GM21717 (cell line): Measurements from ENCODE around the gene RCC1.
"Not testable (repeated sequence)": the region's sequence is repeated elsewhere in the genome, so short reads cannot be mapped to it uniquely, and the experiment has no call there.

ENCODE experiments used
- ATAC-seq: cut with Tn5 transposase; IDR thresholded peaks from one replicate; pipeline ENCODE4 v1.9.1; 2021; ENCODE audit warnings: mild to moderate bottlenecking, moderate library complexity; ENCODE audit not compliant: unreplicated experiment

Gene RCC1

DNA sequence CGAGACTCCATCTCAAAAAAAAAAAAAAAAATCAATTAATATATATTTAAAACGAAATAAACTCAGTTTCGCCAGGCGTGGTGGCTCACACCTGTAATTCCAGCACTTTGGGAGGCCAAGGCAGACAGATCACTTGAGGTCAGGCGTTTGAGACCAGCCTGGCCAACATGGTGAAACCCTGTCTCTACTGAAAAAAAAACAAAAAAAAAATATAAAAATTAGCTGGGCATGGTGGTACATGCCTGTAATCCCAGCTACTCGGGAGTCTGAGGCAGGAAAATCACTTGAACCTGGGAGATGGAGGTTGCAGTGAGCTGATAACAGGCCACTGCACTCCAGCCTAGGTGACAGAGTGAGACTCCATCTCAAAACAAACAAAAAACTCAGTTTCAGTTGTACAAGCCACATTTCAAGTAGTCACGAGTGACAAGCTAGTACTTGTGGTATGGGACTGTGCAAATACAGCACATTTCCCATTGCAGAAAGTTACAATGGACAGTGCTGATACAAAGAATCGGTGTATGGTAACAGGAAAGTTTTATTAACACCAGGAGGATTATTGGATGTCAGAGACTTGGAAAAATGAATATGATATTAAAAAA lies 35.7 kb downstream of the RCC1 start:
- not testable (repeated sequence) for ATAC-seq

DNA sequence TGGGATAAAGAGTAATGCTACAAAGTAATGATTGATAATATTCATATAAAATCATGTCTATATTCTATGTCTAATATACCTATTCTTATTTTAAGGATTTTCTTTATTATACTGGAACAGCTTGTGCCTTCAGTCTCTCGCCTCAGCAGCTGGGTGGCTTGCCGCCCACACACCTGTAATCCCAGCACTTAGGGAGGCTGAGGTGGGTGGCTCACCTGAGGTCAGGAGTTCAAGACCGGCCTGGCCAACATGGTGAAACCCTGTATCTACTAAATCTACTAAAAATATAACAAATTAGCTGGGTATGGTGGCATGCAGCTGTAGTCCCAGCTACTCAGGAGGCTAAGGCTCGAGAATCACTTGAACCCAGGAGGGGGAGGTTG lies 39.4 kb downstream of the RCC1 start:
- ATAC-seq, result no peak

DNA sequence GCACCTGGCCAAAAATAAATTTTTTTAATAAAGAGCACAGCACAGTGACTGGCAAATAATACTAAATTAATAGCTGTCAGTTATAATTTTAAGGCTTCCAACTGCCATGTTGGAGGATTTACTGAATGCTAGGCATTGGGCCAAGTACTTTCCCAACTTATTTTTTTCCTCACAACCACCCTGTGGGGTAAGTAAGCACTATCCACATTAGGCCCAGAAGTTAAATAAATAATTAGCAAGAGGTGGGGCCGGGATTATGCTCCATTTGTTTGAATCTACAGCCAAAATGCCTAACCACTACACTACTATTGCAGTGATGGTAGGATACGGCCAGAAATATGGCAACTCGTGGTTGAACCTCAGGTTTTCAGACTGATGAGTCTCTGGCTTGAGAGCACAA lies 42.5 kb downstream of the RCC1 start:
- ATAC-seq, result no peak

DNA sequence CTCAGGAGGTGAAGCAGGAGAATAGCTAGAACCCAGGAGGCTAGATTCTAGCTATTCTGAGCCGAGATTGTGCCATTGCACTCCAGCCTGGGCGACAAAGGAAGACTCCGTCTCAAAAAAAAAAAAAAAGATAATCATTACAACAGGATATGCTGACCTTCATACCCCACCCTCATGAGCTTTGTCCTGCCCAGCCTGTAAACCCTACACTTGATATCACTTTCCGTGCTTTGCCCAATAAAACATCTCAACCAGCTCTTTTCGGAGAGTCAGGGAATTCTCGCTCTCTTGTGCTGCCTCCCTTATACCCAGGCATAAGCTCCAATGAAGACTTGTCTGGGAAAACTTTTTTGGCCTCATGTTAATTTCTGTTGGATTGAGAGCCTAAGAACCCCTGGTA lies 45.5 kb downstream of the RCC1 start:
- no peak for ATAC-seq

DNA sequence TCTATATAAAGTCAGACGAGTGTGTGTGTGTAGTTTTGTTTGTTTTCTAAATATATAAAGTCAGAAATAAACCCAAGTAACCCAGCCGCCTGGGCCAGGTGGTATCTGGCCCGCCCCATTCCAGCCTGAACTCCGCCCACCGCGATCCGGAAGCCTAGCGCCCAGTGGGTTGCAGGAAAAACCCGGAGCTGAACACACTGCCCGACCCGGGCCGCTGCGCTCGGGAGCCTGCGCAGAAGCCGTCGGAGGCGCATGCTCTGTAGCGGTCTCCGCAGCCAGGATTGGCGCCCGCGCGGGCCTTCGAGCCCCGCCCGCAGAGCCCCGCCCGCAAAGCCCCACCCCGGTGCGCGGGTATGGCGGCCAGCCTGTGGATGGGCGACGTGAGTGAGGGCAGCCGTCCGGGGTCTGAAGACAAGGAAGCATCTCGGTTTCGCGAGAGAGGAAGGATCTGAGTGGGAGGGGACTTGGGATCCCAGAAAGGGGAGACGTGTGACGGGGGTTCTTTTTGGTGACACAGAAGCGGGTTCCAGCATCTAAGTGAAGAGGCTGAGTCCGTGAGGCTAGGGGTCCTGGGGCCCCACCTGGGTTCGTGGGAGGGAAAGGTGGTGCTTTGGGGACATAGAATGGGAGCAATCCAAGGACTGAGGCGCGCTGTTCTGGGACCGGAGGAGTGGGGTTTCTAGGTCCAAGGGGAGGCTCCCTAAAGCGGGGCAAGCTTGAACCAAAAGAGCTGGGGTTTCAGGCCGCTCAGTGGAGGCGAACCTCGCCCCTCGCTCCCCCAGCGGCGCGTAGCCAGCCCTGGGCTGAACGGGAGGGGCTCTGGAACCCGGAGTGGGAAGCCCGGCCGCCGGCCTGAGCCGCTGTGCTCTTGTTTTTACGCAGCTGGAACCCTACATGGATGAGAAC lies 47.2 kb downstream of the RCC1 start, which contains the start of gene TRNAU1AP:
Gene TRNAU1AP, plus strand, starts transcription at position 328 of the 906 bp plus-strand sequence. Its CDS starts 26 bp downstream, at position 354.
- peak; percentile 81 for ATAC-seq

DNA sequence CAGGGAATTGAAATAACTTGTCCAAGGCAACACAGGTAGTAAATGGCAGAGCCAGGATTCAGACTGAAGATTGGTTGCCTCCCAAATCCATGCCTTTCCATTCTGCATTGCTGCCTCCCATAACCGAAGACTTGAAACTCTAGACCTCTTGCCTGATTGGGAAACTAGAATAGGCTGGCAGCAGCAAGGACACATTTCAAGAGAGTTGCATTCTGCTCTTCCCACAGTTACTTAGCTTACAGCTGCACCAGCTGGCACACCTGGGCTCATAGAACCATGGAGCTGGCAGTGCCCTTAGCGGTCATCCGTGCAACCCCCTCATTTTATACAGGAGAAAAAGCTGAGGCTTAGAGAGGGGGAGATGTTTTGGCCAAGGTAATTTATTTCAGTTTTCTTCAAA lies 55.0 kb downstream of the RCC1 start:
- ATAC-seq, result no peak

DNA sequence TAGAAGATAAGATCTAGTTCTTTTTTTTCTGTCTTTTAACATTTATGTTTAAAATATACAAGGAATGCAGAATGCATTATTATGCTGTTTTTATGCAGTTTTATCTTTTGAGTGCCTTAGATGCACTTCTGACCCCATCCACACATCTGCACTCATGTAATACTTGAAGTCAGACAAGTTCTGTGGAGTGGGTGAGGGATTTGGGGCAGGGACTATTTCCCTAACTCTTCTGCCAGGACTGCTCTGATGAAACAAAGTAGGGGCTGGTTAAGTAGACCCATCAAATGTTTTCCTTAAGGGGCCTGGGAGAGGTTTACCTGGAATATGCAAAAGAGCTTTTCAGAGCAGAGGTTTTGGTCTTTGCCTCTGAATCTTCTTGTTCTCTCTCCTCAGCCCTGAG lies 58.5 kb downstream of the RCC1 start:
- ATAC-seq, result no peak

DNA sequence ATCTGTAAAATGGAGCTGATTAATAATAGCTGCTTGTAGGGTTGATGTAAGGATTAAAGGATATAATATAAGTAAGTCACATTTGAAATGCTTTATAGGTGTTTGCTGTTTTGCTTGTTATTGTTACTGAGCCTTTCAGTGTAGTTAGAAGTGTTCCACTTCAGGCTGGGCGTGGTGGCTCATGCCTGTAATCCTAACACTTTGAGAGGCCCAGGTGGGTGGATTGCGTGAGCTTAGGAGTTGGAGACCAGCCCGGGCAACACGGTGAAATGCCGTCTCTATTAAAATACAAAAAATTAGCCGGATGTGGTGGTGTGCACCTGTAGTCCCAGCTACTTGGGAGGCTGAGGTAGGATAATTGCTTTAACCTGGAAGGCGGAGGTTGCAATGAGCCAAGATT lies 59.2 kb downstream of the RCC1 start:
- ATAC-seq, result no peak

DNA sequence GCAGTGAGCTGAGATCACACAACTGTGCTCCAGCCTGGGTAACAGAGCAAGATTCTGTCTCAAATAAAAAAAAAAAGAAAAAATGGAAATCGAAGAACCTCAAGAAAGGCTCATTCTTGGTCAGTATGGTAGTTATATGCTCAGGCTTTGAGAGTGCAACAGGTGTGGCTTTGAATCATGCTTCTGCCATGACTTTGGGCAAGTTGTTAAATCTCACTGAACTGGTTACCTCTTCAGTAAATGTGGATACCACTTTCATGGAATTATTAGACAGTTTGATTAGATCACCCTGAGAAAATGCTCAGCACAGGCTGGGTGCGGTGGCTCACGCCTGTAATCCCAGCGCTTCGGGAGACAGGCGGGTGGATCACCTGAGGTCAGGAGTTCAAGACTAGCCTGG lies 59.9 kb downstream of the RCC1 start:
- ATAC-seq, result no peak

DNA sequence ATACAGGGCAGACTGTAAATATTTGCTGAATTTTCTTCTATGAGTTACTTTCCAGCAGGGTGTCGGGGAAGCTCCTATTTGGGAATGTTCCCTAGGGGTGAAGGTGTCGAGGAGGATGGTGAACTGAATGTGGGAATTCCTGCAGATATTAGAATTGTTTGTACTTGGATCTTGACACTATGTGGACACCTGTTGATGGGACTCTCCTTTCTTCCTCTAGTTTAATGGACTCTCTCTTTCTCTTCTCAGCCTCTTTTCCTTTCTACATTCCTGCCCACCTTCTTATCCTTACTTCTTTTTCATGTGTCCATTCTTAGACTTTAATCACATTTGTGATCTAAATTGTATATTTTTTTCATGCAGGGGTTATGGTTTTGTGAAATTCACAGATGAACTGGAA lies 61.1 kb downstream of the RCC1 start:
- ATAC-seq, result no peak

DNA sequence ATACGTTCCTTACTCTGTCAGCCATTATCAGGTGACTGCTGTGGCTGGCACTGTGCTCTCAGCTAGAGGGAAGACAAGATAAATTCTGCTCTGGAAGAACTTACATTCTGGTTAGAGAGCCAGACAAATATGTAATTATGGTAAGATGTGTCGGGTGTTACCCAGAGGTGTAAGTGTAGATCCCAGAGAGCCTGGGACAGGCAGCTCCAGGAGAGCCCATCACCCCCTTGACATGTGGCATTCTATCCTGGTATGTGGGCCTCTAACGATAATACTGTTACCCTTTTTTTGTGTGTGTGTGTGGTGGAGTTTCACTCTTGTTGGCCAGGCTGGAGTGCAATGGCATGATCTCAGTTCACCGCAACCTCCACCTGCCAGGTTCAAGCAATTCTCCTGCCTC lies 66.1 kb downstream of the RCC1 start:
- no peak for ATAC-seq

DNA sequence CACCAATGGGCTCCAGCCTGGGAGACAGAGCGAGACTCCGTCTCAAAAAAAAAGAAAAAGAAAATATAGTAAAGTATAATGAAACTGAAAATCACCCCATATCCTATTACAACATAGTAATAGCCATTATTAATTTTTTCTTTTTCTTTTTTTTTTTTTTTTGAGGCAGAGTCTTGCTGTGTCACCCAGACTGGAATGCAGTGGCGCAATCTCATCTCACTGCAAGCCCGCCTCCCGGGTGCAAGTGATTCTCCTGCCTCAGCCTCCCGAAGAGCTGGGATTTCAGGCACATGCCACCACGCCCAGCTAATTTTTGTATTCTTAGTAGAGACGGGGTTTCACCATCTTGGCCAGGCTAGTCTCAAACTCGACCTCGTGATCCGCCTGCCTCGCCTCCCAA lies 67.0 kb downstream of the RCC1 start:
- not testable (repeated sequence) for ATAC-seq

DNA sequence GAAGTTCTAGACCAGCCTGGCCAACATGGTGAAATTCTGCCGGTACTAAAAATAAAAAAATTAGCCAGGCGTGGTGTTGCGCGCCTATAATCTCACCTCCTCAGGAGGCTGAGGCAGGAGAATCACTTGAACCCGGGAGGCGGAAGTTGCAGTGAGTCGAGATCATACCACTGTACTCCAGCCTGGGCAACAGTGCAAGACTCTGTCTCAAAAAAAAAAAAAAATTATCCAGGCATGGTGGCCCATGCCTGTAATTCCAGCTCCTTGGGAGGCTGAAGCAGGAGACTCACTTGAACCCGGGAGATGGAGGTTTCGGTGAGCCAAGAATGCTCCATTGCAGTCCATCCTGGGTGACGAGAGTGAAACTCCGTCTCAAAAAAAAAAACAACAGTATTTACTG lies 67.7 kb downstream of the RCC1 start:
- no peak for ATAC-seq

DNA sequence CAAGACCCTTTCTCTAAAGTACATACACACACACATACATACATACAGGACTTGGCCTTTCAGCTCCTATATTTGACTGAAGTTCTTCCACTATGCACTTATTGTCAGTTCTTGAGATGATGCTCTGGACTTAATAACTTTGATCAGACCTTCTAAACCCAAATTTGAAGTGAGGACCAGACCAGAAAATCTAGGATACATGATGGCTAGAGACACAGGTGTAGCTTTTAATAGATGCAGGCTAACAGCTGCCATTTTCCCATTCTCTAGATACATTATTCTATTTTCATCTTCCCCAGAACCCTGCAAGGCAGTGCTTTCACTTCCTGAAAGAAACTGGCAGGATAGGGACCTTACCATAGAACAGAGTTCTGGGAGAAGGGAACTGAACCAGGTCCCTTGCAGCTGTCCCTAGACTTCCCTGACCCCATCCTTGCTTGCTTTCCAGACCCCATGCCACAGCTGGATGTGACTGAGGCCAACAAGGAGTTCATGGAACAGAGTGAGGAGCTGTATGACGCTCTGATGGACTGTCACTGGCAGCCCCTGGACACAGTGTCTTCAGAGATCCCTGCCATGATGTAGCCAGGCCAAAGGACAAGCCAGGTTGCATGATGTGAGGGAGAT lies 71.3 kb downstream of the RCC1 start:
- no peak for ATAC-seq

DNA sequence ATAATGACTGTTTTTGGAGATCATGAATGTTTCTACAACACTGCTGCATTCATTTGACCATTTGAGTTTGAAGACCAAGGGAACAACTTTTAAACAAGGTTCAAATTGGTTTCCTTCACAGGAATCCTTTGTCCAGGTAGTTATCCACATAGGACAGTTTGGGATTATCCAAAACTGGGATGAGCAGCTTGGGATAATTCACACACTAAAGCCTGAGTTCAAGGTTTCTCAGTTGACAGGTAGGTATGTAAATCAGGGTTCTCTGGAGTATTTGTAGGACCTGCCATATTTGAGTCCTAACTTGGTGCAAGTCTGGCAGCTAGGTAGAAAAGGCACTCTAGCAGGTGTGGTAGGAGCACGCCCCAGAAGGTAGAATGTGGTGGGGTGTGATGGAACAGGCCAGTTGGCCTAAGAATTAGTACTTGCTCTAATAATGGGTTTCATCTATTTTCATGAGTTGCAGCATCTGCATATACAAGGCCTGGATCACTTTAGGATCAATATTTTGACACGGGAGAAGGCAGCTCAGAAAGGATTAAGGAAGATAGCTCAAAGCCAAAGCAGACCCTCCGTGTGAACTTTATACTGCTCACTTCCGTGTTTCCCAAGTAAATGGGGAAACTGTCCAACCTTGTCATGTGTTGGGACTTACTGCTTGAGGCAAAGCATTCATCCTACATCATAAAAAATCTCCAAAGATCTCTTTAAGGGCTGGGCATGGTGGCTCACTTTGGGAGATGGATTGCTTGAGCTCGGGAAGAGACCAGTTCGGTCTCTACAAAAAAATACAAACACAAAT lies 72.1 kb downstream of the RCC1 start:
- ATAC-seq, result no peak

DNA sequence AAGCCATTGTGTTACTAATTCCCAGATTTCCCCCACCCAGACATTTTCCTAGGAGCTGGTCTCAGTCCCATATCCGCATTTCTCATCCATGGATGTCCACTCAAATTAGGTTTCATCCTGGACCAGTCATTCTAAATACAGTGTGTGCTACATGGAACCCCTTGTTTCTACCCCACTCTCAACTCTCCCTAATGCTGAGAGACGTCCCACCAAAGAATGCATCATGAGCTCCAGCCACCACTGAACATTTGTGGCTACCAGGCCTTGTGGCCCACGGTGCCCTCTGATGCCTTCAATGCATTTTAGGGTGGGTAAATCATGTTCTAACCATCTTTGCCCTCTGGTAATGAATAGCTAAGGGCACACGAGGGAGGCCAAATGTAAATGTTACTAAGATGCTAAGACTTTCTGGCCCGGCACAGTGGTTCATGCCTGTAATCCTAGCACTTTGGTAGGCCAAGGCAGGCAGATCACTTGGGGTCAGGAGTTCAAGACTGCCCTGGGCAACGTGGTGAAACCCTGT lies 72.9 kb downstream of the RCC1 start:
- no peak for ATAC-seq

DNA sequence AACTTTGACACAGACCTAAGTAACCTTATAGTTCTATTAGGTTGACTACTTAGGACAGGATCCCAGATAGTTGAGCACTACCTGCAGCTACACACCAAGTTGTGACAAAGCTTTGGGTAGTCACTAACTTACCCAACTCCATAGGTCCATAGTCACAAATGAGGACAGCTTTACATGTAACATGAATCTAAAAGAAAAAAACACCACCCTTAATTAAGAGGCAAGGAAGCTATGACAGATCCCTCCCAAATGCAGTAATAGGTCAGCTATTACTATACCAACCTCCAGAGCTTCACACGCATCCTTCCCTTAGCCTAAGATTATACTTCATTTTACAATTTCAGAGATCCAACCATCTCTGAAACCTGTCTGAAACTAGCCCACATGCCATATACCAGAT lies 73.6 kb downstream of the RCC1 start:
- ATAC-seq, result no peak

DNA sequence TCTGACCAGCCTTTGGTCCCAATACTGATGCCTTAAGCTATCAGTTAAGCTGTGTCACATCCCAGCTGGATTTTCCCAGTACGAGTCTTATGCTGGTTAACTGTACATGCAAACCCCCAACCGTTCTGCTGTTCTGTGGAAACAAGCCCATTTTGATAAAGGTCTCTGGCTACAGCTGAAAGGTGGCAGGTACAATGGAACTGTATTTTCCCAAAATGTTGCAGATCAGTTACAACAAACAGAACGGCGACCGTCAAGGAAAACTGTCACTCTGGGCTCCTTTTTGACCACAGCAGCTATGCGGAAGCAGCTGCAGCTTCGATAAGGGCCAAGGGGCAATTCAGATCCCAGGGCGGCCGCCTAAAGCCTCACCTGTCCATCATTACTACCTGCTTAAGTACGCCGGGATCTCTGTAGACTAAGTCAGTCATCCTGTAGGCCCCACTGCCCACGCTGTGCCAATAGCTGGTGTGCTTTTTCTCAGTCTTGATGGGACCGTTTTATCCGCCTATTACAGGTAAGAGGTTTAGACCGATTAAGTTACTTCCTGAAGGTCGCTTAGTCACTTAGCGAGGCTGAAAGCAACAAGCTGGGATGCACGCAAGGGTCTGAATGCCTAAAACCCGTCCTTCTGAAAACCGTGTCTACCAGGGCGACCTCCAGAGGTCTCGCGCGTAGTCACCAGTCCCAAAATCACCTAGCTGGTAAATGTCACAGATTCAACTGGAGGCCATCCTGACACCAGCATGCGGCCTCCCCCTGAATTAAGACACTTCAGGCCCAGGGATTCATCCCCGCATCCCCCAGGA lies 75.1 kb downstream of the RCC1 start:
- ATAC-seq, result peak; percentile 27

DNA sequence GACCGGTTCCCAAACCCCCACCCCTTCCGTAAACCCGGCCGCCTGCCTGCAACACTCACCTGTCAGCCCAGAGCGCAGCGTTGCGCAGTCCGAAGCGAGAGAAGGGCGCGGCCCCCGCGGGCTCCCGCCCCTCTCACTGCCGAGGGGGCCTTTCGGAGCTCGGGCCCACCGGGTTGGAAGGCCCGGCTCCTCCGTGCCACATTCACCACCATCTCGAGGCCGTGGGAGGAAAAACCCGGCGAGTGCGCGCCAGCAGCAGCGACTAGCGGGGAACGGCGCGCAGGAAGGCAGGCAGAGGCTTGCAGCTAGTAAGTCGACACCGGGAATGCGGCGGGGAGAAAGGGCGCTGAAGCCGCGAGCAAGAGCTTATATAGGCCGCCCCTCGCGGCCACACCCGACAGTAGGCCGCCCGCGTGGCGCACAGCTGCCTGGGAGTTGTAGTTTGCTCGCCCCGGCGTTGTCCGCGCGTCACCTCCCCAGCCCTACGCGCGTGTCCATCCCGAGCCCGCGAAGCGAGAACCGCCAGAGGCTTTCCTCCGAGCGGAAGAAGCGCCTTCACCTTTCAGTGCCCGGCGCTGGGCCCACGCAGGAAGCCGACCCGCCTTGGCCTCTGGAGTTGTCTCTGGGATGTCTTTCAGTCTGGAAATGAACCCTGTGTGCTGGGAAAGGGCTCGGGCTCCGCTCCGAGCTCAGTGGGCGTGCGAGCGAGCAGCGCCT lies 75.8 kb downstream of the RCC1 start:
- ATAC-seq, result peak; percentile 87

DNA sequence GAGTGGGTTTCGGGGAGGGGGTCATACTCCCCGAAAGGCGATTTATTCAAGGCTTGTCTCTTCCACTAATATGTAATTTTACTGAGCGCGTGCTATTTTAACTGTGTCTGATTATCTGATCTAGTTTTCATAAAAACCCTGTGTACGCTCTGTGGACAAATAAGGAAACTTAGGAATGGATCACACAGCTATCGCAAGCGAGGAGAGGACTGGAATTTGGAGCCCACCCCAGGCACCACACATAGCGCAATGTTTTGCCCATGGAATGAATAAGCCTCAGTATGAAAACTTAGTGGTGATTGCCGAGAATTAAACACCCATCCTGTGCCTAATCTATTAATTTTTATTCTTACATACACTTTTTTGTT lies 76.4 kb downstream of the RCC1 start:
- no peak for ATAC-seq
